Osteoblast (primary cell): ENCODE measurements around the gene OR4C46. TPM values are rescaled to one million over a fixed set of nuclear protein-coding genes. Genes with fewer than 3 reads are reported as not detected.
"Not testable (repeated sequence)": the region's sequence is repeated elsewhere in the genome, so short reads cannot be mapped to it uniquely, and the experiment has no call there.

Source experiments
- DNase-seq: peaks from one replicate; pipeline ENCODE4 v3.0.0; 2011; ENCODE audit warnings: low spot score, mixed read lengths; ENCODE audit not compliant: insufficient read length; ENCODE audit errors: missing footprints
- H2AFZ ChIP-seq: 2 replicates; pipeline ENCODE4 v1.6.0; 2011; ENCODE audit warnings: mild to moderate bottlenecking, low read length
- H3K27ac ChIP-seq: 2 replicates; pipeline ENCODE4 v1.5.1; 2011; ENCODE audit warnings: mild to moderate bottlenecking, low read depth, low read length, moderate library complexity
- H3K27me3 ChIP-seq: 2 replicates; pipeline ENCODE4 v1.6.0; 2012; ENCODE audit warnings: mild to moderate bottlenecking, control low read depth, inconsistent platforms, low read length, moderate library complexity; ENCODE audit not compliant: insufficient read depth
- H3K36me3 ChIP-seq: 2 replicates; pipeline ENCODE4 v1.5.1; 2011; ENCODE audit warnings: mild to moderate bottlenecking, low read length, control low read depth, moderate library complexity; ENCODE audit not compliant: insufficient read depth
- H3K4me1 ChIP-seq: 2 replicates; pipeline ENCODE4 v1.5.1; 2011; ENCODE audit warnings: mild to moderate bottlenecking, low read length, control low read depth, moderate library complexity; ENCODE audit not compliant: insufficient read depth
- H3K4me2 ChIP-seq: 2 replicates; pipeline ENCODE4 v1.6.0; 2011; ENCODE audit warnings: mild to moderate bottlenecking, low read length; ENCODE audit not compliant: insufficient read depth
- H3K4me3 ChIP-seq: fragments of 200-600 bp; sonication (generic); 3 replicates; pipeline ENCODE4 v1.5.1; 2012; ENCODE audit warnings: mild to moderate bottlenecking, low read length, inconsistent platforms; ENCODE audit not compliant: insufficient read depth
- H3K79me2 ChIP-seq: 2 replicates; pipeline ENCODE4 v1.6.0; 2012; ENCODE audit warnings: mild to moderate bottlenecking, low read length, control low read depth, inconsistent platforms; ENCODE audit not compliant: insufficient read depth
- H3K9me3 ChIP-seq: 2 replicates; pipeline ENCODE4 v1.5.1; 2011; ENCODE audit warnings: low read depth, low read length, control low read depth
- H4K20me1 ChIP-seq: 2 replicates; pipeline ENCODE4 v1.6.0; 2012; ENCODE audit warnings: mild to moderate bottlenecking, low read length, control low read depth; ENCODE audit not compliant: insufficient read depth
- CTCF ChIP-seq: IDR thresholded peaks from 2 replicates; pipeline ENCODE4 v1.5.1; 2011; ENCODE audit warnings: mild to moderate bottlenecking, low read depth, low read length, moderate library complexity; ENCODE audit errors: extremely low read depth
- total RNA-seq: library from RNA; depleted of rRNA; stranded (reverse); fragments of >200 nt; gene quantifications from 2 replicates; pipeline ENCODE4 v1.2.3, GENCODE V29; 2012

OR4C46 gene
- not detected in 2 replicates for total RNA-seq

GRCh38 chr11:54603898-54604297 lies at the start of gene OR4C46:
Gene OR4C46 (minus strand): TSS chr11:54603998. CDS start chr11:54603998, 0 bp downstream.
- Histone ChIP-seq H4K20me1 (no peaks in the 10 kb centered on the region), H3K4me1 (no peaks in the 10 kb centered on the region), H3K36me3 (no peaks in the 10 kb centered on the region), H3K4me3 (no peak within 1 kb of the TSS), H3K27ac (no peak within 1 kb of the TSS), H3K27me3 (no peaks in the 10 kb centered on the region), H2AFZ (no peak within 1 kb of the TSS), H3K4me2 (no peak within 1 kb of the TSS), H3K79me2 (no peaks in the 10 kb centered on the region), H3K9me3 (no peaks in the 10 kb centered on the region)
- no peak for DNase-seq
- TF ChIP-seq CTCF, result no peak

- H3K79me2 ChIP-seq, H4K20me1 ChIP-seq, H3K9me3 ChIP-seq, H3K36me3 ChIP-seq, H3K4me1 ChIP-seq, H3K4me2 ChIP-seq, H3K27me3 ChIP-seq, DNase-seq, H3K4me3 ChIP-seq, H3K27ac ChIP-seq, H2AFZ ChIP-seq: not testable (repeated sequence)
Measured at GRCh38 chr11:54645606-54646005, 41.8 kb upstream of the OR4C46 start.

- H3K9me3 ChIP-seq, H3K4me2 ChIP-seq, H4K20me1 ChIP-seq, DNase-seq, H3K27ac ChIP-seq, H3K4me3 ChIP-seq, H3K4me1 ChIP-seq, H3K79me2 ChIP-seq, H3K36me3 ChIP-seq, H2AFZ ChIP-seq, H3K27me3 ChIP-seq: not testable (repeated sequence)
Measured at GRCh38 chr11:54561439-54561838, 42.4 kb downstream of the OR4C46 start.

GRCh38 chr11:54558919-54559318 lies 44.9 kb downstream of the OR4C46 start:
- Histone ChIP-seq H3K4me3 (no peak overlapping the region), H3K27ac (no peak overlapping the region), H3K4me2 (no peak overlapping the region), H4K20me1 (no peaks in the 10 kb centered on the region), H3K36me3 (no peaks in the 10 kb centered on the region), H3K4me1 (no peaks in the 10 kb centered on the region), H3K27me3 (no peaks in the 10 kb centered on the region), H3K79me2 (no peaks in the 10 kb centered on the region), H3K9me3 (peaks cover 4% of the 10 kb centered on the region), H2AFZ (no peak overlapping the region)
- DNase-seq, result no peak
- no peak for TF ChIP-seq CTCF

- Histone ChIP-seq H3K27ac (no peak overlapping the region), H4K20me1 (no peaks in the 10 kb centered on the region), H3K79me2 (no peaks in the 10 kb centered on the region), H3K27me3 (no peaks in the 10 kb centered on the region), H3K4me1 (no peaks in the 10 kb centered on the region), H2AFZ (no peak overlapping the region), H3K36me3 (no peaks in the 10 kb centered on the region), H3K4me2 (no peak overlapping the region), H3K9me3 (peaks cover 4% of the 10 kb centered on the region), H3K4me3 (no peak overlapping the region)
- DNase-seq, result no peak
- TF ChIP-seq CTCF, result no peak
Measured at GRCh38 chr11:54558407-54558806, 45.4 kb downstream of the OR4C46 start.

Other genes starting within 250 kb of the OR4C46 start
- not detected in 2 replicates for gene OR4A5, start 102.8 kb upstream of the OR4C46 start, total RNA-seq